Mesenchymal stem cell (in vitro differentiated cells and primary cell): ENCODE data around the gene VGLL2.

Experiments
- DNase-seq: peaks from one replicate; pipeline ENCODE4 v3.0.0-alpha.2; 2013
- H2AFZ ChIP-seq: one replicate; pipeline ENCODE4 v1.6.1; 2013; ENCODE audit warnings: low read depth, mild to moderate bottlenecking, control low read depth, inconsistent platforms, low read length, moderate library complexity
- H2AK5ac ChIP-seq: 2 replicates; pipeline ENCODE4 v1.6.1; 2013; ENCODE audit warnings: low read length, moderate library complexity, mild to moderate bottlenecking, inconsistent platforms; ENCODE audit not compliant: severe bottlenecking
- H2BK120ac ChIP-seq: one replicate; pipeline ENCODE4 v1.6.1; 2013; ENCODE audit warnings: low read depth, mild to moderate bottlenecking, inconsistent platforms, low read length, moderate library complexity
- H2BK12ac ChIP-seq, 2 experiments: one replicate each; pipeline ENCODE4 v1.6.1; 2013; ENCODE audit warnings: inconsistent platforms in 2 of 2, low read length in 2 of 2, mild to moderate bottlenecking in 2 of 2, moderate library complexity in 2 of 2, control low read depth in 1 of 2
- H2BK15ac ChIP-seq: one replicate; pipeline ENCODE4 v1.6.1; 2013; ENCODE audit warnings: mild to moderate bottlenecking, low read depth, inconsistent platforms; ENCODE audit not compliant: poor library complexity, severe bottlenecking
- H2BK5ac ChIP-seq: 2 replicates; pipeline ENCODE4 v1.6.1; 2013; ENCODE audit warnings: low read depth, mild to moderate bottlenecking, low read length, control low read depth, inconsistent platforms; ENCODE audit not compliant: poor library complexity, severe bottlenecking
- H3K14ac ChIP-seq, 2 experiments: one replicate each; pipeline ENCODE4 v1.6.1; 2013; ENCODE audit warnings: inconsistent platforms in 2 of 2, low read length in 2 of 2, control low read depth in 1 of 2, mild to moderate bottlenecking in 1 of 2, moderate library complexity in 1 of 2
- H3K18ac ChIP-seq, 2 experiments: one replicate each; pipeline ENCODE4 v1.6.1; 2013; ENCODE audit warnings: inconsistent platforms in 2 of 2, low read length in 2 of 2, control low read depth in 1 of 2, low read depth in 1 of 2, mild to moderate bottlenecking in 1 of 2
- H3K23ac ChIP-seq, 2 experiments: one replicate each; pipeline ENCODE4 v1.6.1; 2013; ENCODE audit warnings: inconsistent platforms in 2 of 2, low read length in 2 of 2, mild to moderate bottlenecking in 2 of 2, moderate library complexity in 2 of 2, control low read depth in 1 of 2
- H3K27ac ChIP-seq: 2 replicates; pipeline ENCODE4 v1.5.1; 2013; ENCODE audit warnings: mild to moderate bottlenecking, moderate library complexity, low read length, control low read depth, inconsistent platforms; ENCODE audit not compliant: poor library complexity, severe bottlenecking
- H3K27me3 ChIP-seq, 2 experiments: 2 replicates each; pipeline versions ENCODE4 v1.6.1 to v1.7.0; 2013; ENCODE audit warnings: low read length in 2 of 2, mild to moderate bottlenecking in 2 of 2, moderate library complexity in 2 of 2, control low read depth in 1 of 2, inconsistent platforms in 1 of 2; ENCODE audit not compliant: control insufficient read depth in 1 of 2, insufficient read depth in 1 of 2
- H3K36me3 ChIP-seq, 2 experiments: 2 replicates each; pipeline versions ENCODE4 v1.6.1 to v1.7.0; 2013; ENCODE audit warnings: low read length in 2 of 2, control low read depth in 1 of 2, inconsistent platforms in 1 of 2, low read depth in 1 of 2, mild to moderate bottlenecking in 1 of 2; ENCODE audit not compliant: insufficient read depth in 2 of 2, control insufficient read depth in 1 of 2
- H3K4ac ChIP-seq, 2 experiments: one replicate each; pipeline ENCODE4 v1.6.1; 2013; ENCODE audit warnings: inconsistent platforms in 2 of 2, low read length in 2 of 2, mild to moderate bottlenecking in 2 of 2, moderate library complexity in 2 of 2, control low read depth in 1 of 2, low read depth in 1 of 2
- H3K4me1 ChIP-seq: 2 replicates; pipeline ENCODE4 v1.6.1; 2013; ENCODE audit warnings: low read depth, low read length, control low read depth; ENCODE audit not compliant: control insufficient read depth, insufficient read depth
- H3K4me2 ChIP-seq: 2 replicates; pipeline ENCODE4 v1.6.1; 2013; ENCODE audit warnings: low read length, mild to moderate bottlenecking, inconsistent platforms; ENCODE audit not compliant: poor library complexity, severe bottlenecking
- H3K4me3 ChIP-seq, 2 experiments: 2 replicates each; pipeline versions ENCODE4 v1.5.1 to v1.7.0; 2013; ENCODE audit warnings: low read length in 2 of 2, mild to moderate bottlenecking in 2 of 2, control low read depth in 1 of 2, low read depth in 1 of 2; ENCODE audit not compliant: insufficient read depth in 1 of 2
- H3K79me1 ChIP-seq: replicated peaks from 2 replicates; pipeline ENCODE4 v1.6.1; 2013; ENCODE audit warnings: mild to moderate bottlenecking, control low read depth, low read length, inconsistent platforms; ENCODE audit not compliant: poor library complexity, severe bottlenecking
- H3K9ac ChIP-seq: 2 replicates; pipeline ENCODE4 v1.7.0; 2013; ENCODE audit warnings: mild to moderate bottlenecking, low read length, moderate library complexity
- H3K9me3 ChIP-seq: 2 replicates; pipeline ENCODE4 v1.7.0; 2013; ENCODE audit warnings: mild to moderate bottlenecking, low read length; ENCODE audit not compliant: control insufficient read depth
- H4K8ac ChIP-seq: one replicate; pipeline ENCODE4 v1.6.1; 2013; ENCODE audit warnings: inconsistent platforms, mild to moderate bottlenecking, low read length, moderate library complexity
- H4K91ac ChIP-seq: one replicate; pipeline ENCODE4 v1.6.1; 2013; ENCODE audit warnings: mild to moderate bottlenecking, low read length, inconsistent platforms
- WGBS: methylation state at CpG from one replicate; pipeline ENCODE4 v1.1.7; 2013; ENCODE audit warnings: mixed read lengths; 5-methylcytosine and 5-hydroxymethylcytosine counted together

Gene VGLL2

GRCh38 chr6:117267766-117268534 lies 2.6 kb downstream of the VGLL2 start:
- H4K91ac ChIP-seq, result no peak overlapping the region
- peaks cover 8% of the 10 kb centered on the region for H3K9me3 ChIP-seq
- no peak overlapping the region for H2BK12ac ChIP-seq
- no peak overlapping the region for H3K18ac ChIP-seq
- no peak overlapping the region for H3K4me2 ChIP-seq
- no peak overlapping the region for H2BK5ac ChIP-seq
- no peak overlapping the region for H2AK5ac ChIP-seq
- H2AFZ ChIP-seq, result no peak overlapping the region
- H3K27me3 ChIP-seq, result peaks cover 95 to 97% of the 10 kb centered on the region in 2 experiments
- WGBS, result 11% methylated on average over 11 of the region's 11 CpGs
- H3K4ac ChIP-seq, result no peak overlapping the region
- H2BK120ac ChIP-seq, result no peak overlapping the region
- H2BK15ac ChIP-seq, result no peak overlapping the region
- peaks cover 0 to 5% of the 10 kb centered on the region in 2 experiments for H3K36me3 ChIP-seq
- no peak overlapping the region for H3K14ac ChIP-seq
- no peak overlapping the region for H3K27ac ChIP-seq
- H3K9ac ChIP-seq, result no peak overlapping the region
- H3K4me1 ChIP-seq, result peaks cover 28% of the 10 kb centered on the region
- H4K8ac ChIP-seq, result no peak overlapping the region
- no peak overlapping the region for H3K23ac ChIP-seq
- no peaks in the 10 kb centered on the region for H3K79me1 ChIP-seq
- DNase-seq, result no peak
- no peak overlapping the region for H3K4me3 ChIP-seq

GRCh38 chr6:117268924-117269323 lies 3.6 kb downstream of the VGLL2 start:
- Histone ChIP-seq H2BK5ac (no peak overlapping the region), H3K4me3 (no peak overlapping the region), H3K14ac (no peak overlapping the region), H2BK120ac (no peak overlapping the region), H3K4ac (no peak overlapping the region), H4K8ac (no peak overlapping the region), H3K18ac (no peak overlapping the region), H2BK15ac (no peak overlapping the region), H3K23ac (no peak overlapping the region), H3K4me2 (no peak overlapping the region), H3K79me1 (no peaks in the 10 kb centered on the region), H2AK5ac (no peak overlapping the region), H2BK12ac (no peak overlapping the region), H3K27ac (no peak overlapping the region), H2AFZ (no peak overlapping the region), H3K9me3 (peaks cover 6% of the 10 kb centered on the region), H4K91ac (no peak overlapping the region), H3K36me3 (peaks cover 0 to 5% of the 10 kb centered on the region in 2 experiments), H3K9ac (no peak overlapping the region), H3K4me1 (peaks cover 28% of the 10 kb centered on the region), H3K27me3 (peaks cover 94 to 96% of the 10 kb centered on the region in 2 experiments)
- no peak for DNase-seq
- 35% methylated on average over 1 of the region's 1 CpG for WGBS

DNA sequence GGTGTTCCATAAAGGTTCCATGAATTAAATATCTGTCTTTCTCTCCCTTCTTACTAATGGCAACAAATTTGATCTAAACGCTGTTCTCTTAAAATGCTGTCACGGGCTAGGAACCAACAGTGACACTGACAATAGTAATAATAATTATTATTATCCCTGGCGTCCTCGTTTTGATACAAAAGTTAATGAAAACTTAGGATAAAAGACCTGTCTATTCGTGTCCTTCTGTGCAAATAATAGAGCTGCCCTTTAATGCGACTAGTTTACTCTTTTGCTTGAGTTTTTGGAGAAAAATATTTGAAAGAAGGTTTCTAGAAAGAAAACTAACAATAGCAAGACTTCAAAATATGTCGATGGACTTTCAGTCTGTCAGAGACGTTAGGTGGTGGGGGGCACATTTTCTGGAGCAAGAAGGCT lies 4.3 kb downstream of the VGLL2 start:
- H4K91ac ChIP-seq, result no peak overlapping the region
- peaks cover 0 to 5% of the 10 kb centered on the region in 2 experiments for H3K36me3 ChIP-seq
- H3K9ac ChIP-seq, result no peak overlapping the region
- H2AFZ ChIP-seq, result no peak overlapping the region
- no peak overlapping the region for H3K4ac ChIP-seq
- H3K4me3 ChIP-seq, result peak overlapping the region in 1 of 2 experiments; percentile 66
- peak overlapping the region; percentile 91 for H3K4me2 ChIP-seq
- peaks cover 27% of the 10 kb centered on the region for H3K4me1 ChIP-seq
- no peak overlapping the region for H2BK15ac ChIP-seq
- H3K27me3 ChIP-seq, result peaks cover 94 to 96% of the 10 kb centered on the region in 2 experiments
- H2AK5ac ChIP-seq, result no peak overlapping the region
- 10% methylated on average over 6 of the region's 8 CpGs for WGBS
- no peaks in the 10 kb centered on the region for H3K79me1 ChIP-seq
- no peak for DNase-seq
- H3K9me3 ChIP-seq, result peaks cover 6% of the 10 kb centered on the region
- no peak overlapping the region for H3K23ac ChIP-seq
- no peak overlapping the region for H3K27ac ChIP-seq
- H2BK120ac ChIP-seq, result no peak overlapping the region
- no peak overlapping the region for H4K8ac ChIP-seq
- H3K18ac ChIP-seq, result no peak overlapping the region
- no peak overlapping the region for H2BK5ac ChIP-seq
- no peak overlapping the region for H2BK12ac ChIP-seq
- H3K14ac ChIP-seq, result no peak overlapping the region

DNA sequence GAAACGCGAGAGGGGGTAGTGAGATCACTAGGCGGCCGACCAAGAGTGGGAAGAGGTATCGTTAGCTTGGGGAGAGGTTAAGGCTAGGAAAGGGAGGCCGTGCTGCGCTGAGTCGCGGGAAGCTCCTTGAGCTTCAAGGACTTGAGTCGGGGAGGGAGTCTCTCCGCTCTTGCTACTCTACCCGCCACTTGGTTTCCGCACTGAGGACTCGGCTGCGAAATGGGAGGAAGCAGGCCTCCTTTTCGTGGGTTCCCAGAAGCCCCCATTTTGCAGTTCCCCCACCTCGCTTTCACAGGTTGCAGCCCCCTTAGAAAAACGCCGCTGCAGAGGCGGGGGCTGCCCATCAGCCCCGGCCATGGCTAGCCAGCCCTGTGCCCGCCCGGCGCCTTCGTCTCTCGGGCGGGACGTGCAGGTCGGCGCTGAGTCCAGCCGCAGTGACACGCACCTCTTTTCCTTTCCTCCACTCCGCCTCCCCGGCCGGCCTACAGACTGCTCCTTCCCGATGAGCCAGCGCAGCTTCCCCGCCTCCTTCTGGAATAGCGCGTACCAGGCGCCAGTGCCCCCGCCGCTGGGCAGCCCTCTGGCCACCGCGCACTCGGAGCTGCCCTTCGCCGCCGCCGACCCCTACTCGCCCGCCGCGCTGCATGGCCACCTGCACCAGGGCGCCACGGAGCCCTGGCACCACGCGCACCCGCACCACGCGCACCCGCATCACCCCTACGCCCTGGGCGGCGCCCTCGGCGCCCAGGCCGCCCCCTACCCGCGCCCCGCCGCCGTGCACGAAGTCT lies 4.9 kb downstream of the VGLL2 start:
- under 1% methylated on average over 36 of the region's 74 CpGs for WGBS
- peaks cover 21% of the 10 kb centered on the region for H3K4me1 ChIP-seq
- no peak overlapping the region for H2BK15ac ChIP-seq

More for the DNA sequence above, 4.9 kb downstream of the VGLL2 start:
- Histone ChIP-seq H2AK5ac (no peak overlapping the region), H3K27ac (no peak overlapping the region), H3K14ac (peak overlapping the region in 1 of 2 experiments; percentile 29), H3K4me2 (peak overlapping the region; percentile 91), H2BK12ac (no peak overlapping the region), H3K4me3 (peak overlapping the region; percentile 48 to 66), H2AFZ (no peak overlapping the region), H2BK120ac (no peak overlapping the region), H3K27me3 (peaks cover 94 to 97% of the 10 kb centered on the region in 2 experiments), H3K23ac (peak overlapping the region in 1 of 2 experiments; percentile 83), H3K9me3 (peaks cover 6% of the 10 kb centered on the region), H2BK5ac (no peak overlapping the region), H3K36me3 (peaks cover 0 to 5% of the 10 kb centered on the region in 2 experiments), H4K91ac (no peak overlapping the region), H3K4ac (no peak overlapping the region), H3K79me1 (no peaks in the 10 kb centered on the region), H3K18ac (no peak overlapping the region), H3K9ac (no peak overlapping the region), H4K8ac (no peak overlapping the region)
- DNase-seq, result peak; percentile 12
